Activated CD4-positive, alpha-beta memory T cell treated with anti-CD3 and anti-CD28 coated beads, Interleukin-2, amount 10 ng/mL, durations not matched to agents 7 days and 5 days (primary cell): ENCODE data around the gene CMSS1. TPM values are rescaled to one million over a fixed set of nuclear protein-coding genes. Genes with fewer than 3 reads are reported as not detected.

Experiments used
- CTCF ChIA-PET: fragments of 350-600 bp; sonication (Branson Sonifier 250); formaldehyde crosslinking; loops from one replicate; lab custom pipeline; 2021; ENCODE audit warnings: antibody characterized with exemption, inconsistent platforms; lab: Charles Lee
- POLR2A ChIA-PET: fragments of 350-600 bp; sonication (Branson Sonifier 250); formaldehyde crosslinking; loops from one replicate; lab custom pipeline; 2021; ENCODE audit warnings: antibody characterized with exemption; lab: Charles Lee
- DNase-seq: peaks from one replicate; pipeline ENCODE4 v3.0.0-alpha.2; 2020
- H3K27ac Mint-ChIP-seq: one replicate; pipeline ENCODE4 v1.8.0; 2021; ENCODE audit warnings: mild to moderate bottlenecking, mixed read lengths
- H3K27me3 Mint-ChIP-seq: one replicate; pipeline ENCODE4 v1.8.0; 2021; ENCODE audit warnings: mixed read lengths
- H3K36me3 Mint-ChIP-seq: one replicate; pipeline ENCODE4 v1.8.0; 2021; ENCODE audit warnings: low read depth, mixed read lengths
- H3K4me1 Mint-ChIP-seq: one replicate; pipeline ENCODE4 v1.8.0; 2021; ENCODE audit warnings: mixed read lengths
- H3K4me3 Mint-ChIP-seq: one replicate; pipeline ENCODE4 v1.8.0; 2021; ENCODE audit warnings: mild to moderate bottlenecking, mixed read lengths
- H3K9me3 Mint-ChIP-seq: one replicate; pipeline ENCODE4 v1.8.0; 2021; ENCODE audit warnings: mixed read lengths
- total RNA-seq, 2 experiments: library from RNA; stranded (reverse); gene quantifications; one replicate each; pipeline ENCODE4 v1.2.3, GENCODE V29; 2021

Gene CMSS1
- total RNA-seq, 2 experiments from 2014 or later = 28.0 to 31.0 TPM

DNA sequence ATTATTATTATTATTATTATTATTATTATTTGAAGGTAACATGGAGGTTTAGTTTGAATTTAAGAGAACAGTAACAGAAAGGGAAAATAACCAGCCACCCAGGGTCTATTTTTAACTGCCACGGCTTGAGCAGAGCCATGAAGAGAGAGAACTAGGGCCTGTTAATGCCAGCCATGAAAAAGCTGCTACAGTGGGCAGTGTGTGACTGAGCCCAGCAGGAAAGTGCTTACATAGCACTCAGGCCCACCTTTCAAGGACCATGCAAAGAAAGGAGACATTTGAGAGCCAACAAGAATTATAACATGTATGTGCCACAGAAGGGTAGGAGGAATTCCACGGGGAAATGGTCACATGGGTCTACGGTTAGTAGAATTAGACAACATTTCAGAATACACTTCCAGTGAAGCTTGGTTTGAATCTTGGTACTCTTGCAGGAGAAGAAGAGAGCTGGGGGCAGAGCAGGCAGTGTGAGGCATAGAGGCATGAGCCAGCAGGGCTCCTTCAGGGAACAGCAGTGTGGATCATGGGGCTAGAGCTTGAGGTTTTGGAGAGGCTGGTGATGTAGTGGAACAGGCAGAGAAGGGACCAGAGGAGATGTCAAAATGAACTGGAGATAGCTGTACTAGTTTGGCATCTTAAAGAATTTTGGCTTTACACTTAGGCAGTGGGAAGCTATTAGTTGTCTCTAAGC is 140.7 kb downstream of the CMSS1 start:
- no peaks in the 10 kb centered on the region for H3K4me1 Mint-ChIP-seq
- CTCF ChIA-PET = interaction anchor here (0.7 kb wide), 2 partner anchors 127 to 1692 kb away, joined by 3 read pairs; no protein-coding TSS in a partner anchor
- no peak overlapping the region for H3K27ac Mint-ChIP-seq
- no peak for DNase-seq
- POLR2A ChIA-PET = no interaction called here
- H3K27me3 Mint-ChIP-seq = no peaks in the 10 kb centered on the region
- H3K4me3 Mint-ChIP-seq = no peak overlapping the region
- H3K9me3 Mint-ChIP-seq = no peaks in the 10 kb centered on the region
- H3K36me3 Mint-ChIP-seq = no peaks in the 10 kb centered on the region

DNA sequence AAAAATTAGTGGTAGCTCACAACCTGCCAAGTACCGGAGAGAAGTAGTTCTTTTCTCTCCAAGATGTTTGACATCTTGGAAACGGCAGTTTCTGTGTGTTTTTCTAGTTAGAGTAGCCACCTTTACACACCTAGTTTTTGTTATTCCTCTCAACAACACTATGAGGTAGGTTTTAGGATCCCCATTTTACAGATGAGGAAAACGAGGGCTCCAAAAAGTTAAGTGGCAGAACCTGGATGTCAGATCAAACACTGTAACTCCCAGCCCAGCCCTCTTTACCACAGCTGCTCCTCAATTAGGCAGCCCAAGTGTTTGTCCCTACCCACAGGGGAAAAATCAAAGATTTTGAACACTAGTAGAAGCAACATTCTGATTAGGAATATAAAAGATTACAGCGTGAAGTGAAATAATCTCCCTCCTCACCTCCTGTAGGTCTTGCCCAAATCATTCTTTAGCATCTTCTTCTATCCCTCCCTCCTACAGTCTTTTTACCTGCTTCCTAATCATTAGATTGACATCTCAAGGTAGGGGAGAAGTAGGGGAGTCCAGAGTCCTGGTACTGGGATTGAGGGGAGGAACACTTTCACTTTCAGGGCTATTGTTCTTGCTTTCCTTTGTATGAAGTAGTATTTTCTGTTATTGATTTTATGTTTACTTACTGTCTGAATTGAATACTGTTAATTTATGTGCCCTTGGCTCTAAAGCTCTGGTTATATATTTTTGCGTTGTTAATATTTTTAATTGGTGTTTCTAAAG is 142.6 kb downstream of the CMSS1 start:
- no peak overlapping the region for H3K27ac Mint-ChIP-seq
- ChIA-PET CTCF (no interaction called here), POLR2A (no interaction called here)
- H3K4me1 Mint-ChIP-seq = no peaks in the 10 kb centered on the region
- no peak overlapping the region for H3K4me3 Mint-ChIP-seq
- no peaks in the 10 kb centered on the region for H3K9me3 Mint-ChIP-seq
- no peaks in the 10 kb centered on the region for H3K36me3 Mint-ChIP-seq
- H3K27me3 Mint-ChIP-seq = no peaks in the 10 kb centered on the region
- no peak for DNase-seq

DNA sequence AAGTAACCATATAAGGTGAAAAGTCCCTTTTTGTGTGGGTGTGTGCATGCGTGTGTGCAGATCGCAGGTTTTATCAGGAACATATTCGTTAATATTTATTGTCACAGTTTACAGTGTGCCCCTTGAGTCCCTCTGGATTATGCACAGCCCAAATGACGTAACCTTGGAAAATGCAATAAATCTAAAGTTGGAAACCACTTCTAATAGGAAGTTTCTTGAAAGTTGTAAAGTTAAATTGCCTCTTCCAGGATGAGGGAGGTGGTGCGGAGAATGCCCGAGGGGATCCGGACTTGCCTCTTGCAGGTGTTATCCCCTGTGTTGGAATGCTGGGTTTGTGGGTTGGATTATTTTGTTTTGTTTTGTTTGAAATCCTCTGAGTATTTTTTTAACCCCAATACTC is 143.3 kb downstream of the CMSS1 start:
- no peaks in the 10 kb centered on the region for H3K9me3 Mint-ChIP-seq
- ChIA-PET CTCF (no interaction called here), POLR2A (no interaction called here)
- H3K27ac Mint-ChIP-seq = no peak overlapping the region
- H3K27me3 Mint-ChIP-seq = no peaks in the 10 kb centered on the region
- H3K4me1 Mint-ChIP-seq = no peaks in the 10 kb centered on the region
- no peak for DNase-seq
- no peak overlapping the region for H3K4me3 Mint-ChIP-seq
- no peaks in the 10 kb centered on the region for H3K36me3 Mint-ChIP-seq

DNA sequence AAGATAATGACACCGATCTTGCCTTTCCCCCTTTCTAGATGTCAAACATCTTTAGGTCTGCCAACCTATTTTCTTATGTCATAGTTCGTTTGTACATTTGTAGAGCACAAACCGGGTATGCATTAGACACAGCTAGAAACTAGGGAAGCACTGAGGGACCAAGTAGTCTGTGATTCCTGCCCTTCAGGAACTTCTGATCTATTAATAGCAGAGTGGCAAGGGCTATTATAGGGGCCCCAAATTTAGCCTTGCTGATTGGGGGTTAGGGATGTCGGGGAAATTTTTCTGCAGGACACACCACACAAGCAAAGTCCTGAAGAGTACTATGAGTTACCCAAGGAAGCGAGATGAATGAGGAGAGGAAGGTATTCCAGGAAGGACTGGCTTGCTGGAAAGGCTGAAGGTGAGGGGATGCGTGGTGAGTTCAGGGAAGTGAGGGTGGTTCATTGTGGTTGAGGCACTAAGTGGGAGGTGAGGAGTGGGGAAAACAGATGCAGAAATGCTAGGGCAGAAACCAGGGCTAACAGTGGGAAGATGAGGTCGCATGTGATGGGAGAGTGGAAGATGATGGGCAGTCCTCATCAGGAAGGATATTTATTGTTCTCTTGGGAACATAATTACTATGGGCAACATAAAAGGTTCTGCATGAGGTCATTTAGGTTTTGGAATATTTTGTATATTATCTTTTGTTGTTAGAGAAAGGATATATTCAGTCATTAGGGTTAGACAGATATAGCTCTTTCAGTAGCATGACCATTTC is 144.3 kb downstream of the CMSS1 start:
- Mint-ChIP-seq H3K27ac (no peak overlapping the region), H3K27me3 (no peaks in the 10 kb centered on the region), H3K4me3 (no peak overlapping the region), H3K36me3 (no peaks in the 10 kb centered on the region), H3K9me3 (no peaks in the 10 kb centered on the region), H3K4me1 (no peaks in the 10 kb centered on the region)
- no peak for DNase-seq
- ChIA-PET POLR2A (no interaction called here), CTCF (no interaction called here)

DNA sequence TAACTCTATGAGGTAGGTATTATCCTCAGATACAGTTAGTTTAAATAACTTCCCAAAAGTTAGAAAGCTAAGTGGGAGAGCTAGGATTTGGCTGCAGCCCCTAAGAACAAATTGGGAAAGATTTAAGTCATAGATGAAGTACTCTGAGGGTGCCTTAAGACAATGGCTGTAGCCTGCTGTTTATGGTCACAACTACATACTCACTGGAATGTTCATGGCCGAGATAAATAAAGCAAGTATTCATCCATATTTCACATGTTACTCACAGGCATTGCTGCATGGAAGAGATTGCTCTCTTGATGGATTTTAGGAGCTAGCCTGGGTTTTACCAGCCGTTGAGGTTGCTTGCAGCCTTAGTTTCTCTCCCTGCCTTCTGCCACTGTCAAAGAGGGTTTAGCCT is 145.0 kb downstream of the CMSS1 start:
- Mint-ChIP-seq H3K27ac (no peak overlapping the region), H3K9me3 (no peaks in the 10 kb centered on the region), H3K27me3 (no peaks in the 10 kb centered on the region), H3K36me3 (no peaks in the 10 kb centered on the region), H3K4me1 (no peaks in the 10 kb centered on the region), H3K4me3 (no peak overlapping the region)
- ChIA-PET CTCF (no interaction called here), POLR2A (no interaction called here)
- DNase-seq = no peak

DNA sequence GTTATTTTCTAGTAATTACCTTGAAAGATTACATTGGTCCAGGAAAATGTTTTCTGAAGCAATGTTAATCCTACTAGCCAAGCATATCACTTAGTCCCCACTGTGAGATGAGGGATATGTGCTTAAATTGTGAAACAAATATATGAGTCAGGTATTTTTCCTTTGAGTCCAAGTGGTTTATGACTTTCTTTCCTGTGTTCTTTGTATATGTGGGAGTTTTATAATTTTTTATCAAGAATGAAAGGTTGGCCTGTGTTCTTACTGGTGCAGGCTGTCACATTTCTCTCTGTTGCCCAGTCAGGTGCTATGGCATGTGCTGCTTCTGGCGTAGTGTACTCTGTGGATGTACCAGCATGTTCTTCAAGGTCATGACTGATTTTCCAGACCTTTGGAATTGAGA is 147.4 kb downstream of the CMSS1 start:
- Mint-ChIP-seq H3K9me3 (no peaks in the 10 kb centered on the region), H3K4me3 (no peak overlapping the region), H3K36me3 (no peaks in the 10 kb centered on the region), H3K27ac (no peak overlapping the region), H3K27me3 (no peaks in the 10 kb centered on the region), H3K4me1 (peaks cover 11% of the 10 kb centered on the region)
- POLR2A ChIA-PET = no interaction called here
- CTCF ChIA-PET = no interaction called here
- no peak for DNase-seq

DNA sequence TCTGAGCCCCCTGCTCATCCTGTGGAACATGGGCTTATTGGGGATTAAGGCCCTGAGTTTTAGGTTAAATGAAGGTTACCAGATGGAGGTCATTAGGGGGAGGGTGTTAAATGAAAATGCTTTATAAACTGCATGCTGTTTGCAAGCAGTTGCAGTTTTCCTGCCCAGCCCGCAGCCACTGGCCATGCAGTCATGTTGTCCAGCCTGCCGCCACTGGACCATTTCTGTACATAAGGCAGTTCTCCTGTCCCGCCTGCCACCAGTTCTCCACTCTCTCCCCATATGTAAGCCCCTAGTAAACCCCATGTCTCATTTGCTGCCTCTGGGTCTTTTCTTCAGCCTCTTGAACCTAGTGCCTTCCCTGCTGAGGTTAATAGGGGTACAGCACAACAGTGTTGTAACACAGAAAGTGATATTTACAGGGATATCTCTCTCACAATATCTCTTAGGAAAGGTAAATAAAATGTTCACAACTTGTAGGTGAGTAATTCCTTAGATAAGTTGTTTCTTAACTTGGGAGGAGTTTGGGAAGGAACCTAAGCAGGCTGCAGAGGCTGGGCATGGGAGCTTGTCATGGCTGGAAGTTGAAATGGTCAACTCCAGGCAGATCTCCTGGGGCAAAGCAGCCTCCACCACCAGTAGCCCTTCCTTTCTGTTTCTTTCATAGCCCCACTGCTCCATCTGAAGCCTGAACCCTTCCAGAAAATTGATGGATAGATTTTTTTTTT is 148.2 kb downstream of the CMSS1 start:
- POLR2A ChIA-PET = no interaction called here
- no peak for DNase-seq
- no peak overlapping the region for H3K4me3 Mint-ChIP-seq
- no peaks in the 10 kb centered on the region for H3K36me3 Mint-ChIP-seq
- CTCF ChIA-PET = no interaction called here
- H3K27me3 Mint-ChIP-seq = no peaks in the 10 kb centered on the region
- H3K27ac Mint-ChIP-seq = no peak overlapping the region
- no peaks in the 10 kb centered on the region for H3K9me3 Mint-ChIP-seq
- H3K4me1 Mint-ChIP-seq = peaks cover 18% of the 10 kb centered on the region

DNA sequence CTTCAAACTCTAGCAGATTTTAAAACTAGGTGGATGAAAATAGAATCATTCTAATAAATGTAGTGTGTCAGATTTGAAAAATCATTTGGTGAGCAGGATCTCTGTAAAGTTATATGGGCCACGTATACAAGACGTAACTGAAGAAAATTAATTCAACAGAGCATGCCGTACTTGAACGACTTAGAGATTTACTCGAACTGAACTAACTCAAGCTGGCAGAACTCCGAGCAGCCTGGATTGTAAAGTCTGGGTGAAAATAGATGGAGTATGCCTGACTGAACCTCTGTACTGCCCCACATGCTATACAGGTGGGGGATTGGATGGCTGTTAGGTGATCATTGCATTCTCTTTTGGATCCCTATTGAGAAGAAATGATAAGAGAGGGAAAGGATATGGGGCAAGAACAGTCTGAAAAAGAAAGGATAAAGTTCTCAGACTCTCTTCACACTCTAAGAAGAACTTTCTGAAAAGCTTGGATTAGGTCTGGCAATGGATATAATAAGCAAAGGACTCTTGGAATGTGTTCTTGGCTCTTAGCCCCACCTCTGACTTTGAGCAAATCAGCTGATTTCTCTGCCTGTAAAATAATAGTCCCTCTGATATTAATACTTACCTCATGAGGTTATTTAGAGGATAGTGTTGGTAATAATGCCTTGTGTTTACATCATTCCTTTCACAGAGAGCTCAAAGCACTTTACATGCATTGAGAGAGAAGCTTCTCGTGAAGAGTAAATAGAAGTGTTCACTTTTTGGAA is 149.2 kb downstream of the CMSS1 start:
- no peak for DNase-seq
- CTCF ChIA-PET = no interaction called here
- Mint-ChIP-seq H3K4me3 (no peak overlapping the region), H3K9me3 (no peaks in the 10 kb centered on the region), H3K4me1 (peaks cover 18% of the 10 kb centered on the region), H3K36me3 (no peaks in the 10 kb centered on the region), H3K27me3 (no peaks in the 10 kb centered on the region), H3K27ac (no peak overlapping the region)
- POLR2A ChIA-PET = no interaction called here

DNA sequence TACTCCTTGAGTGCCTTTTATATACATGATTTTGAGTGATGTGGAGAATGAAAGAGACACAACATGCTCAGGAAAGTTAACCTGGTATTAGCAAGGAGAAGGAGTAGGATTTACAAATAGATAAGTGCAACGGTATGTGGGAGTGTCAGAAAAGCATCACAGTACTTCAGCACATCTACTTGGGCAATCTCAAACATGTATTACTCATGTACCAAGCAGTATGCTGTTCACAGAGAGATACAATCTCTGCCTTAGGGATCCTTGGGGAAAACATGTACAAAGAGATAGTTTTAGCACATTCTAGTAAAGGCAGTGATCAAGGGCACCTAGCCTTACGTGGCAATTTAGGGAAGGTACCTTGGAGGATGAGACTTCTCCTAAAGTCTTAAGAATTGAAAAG is 150.1 kb downstream of the CMSS1 start:
- Mint-ChIP-seq H3K4me3 (no peak overlapping the region), H3K27ac (no peak overlapping the region), H3K4me1 (peaks cover 18% of the 10 kb centered on the region), H3K36me3 (no peaks in the 10 kb centered on the region), H3K9me3 (no peaks in the 10 kb centered on the region), H3K27me3 (no peaks in the 10 kb centered on the region)
- no peak for DNase-seq
- POLR2A ChIA-PET = no interaction called here
- CTCF ChIA-PET = no interaction called here

DNA sequence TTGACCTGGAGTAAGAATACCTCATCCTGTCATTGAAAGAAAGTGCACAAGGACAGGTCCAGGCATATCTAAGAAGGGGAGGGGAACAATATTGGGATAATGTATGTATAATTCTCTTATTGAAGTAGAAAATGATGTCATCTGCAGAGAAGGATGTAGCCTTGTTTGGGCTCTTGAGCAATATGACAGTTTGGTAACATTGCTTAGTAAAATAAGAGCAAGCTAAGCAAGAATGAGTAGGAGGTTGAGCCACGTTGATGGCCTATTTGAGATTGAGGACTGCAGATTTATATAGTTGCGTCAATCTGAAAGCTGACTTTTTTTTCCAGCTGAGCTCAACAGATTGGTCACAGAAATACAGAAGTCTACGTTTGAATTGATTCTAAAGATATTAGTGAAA is 151.5 kb downstream of the CMSS1 start:
- ChIA-PET CTCF (no interaction called here), POLR2A (no interaction called here)
- no peak for DNase-seq
- Mint-ChIP-seq H3K4me1 (peaks cover 18% of the 10 kb centered on the region), H3K27ac (no peak overlapping the region), H3K36me3 (no peaks in the 10 kb centered on the region), H3K9me3 (no peaks in the 10 kb centered on the region), H3K27me3 (no peaks in the 10 kb centered on the region), H3K4me3 (no peak overlapping the region)

DNA sequence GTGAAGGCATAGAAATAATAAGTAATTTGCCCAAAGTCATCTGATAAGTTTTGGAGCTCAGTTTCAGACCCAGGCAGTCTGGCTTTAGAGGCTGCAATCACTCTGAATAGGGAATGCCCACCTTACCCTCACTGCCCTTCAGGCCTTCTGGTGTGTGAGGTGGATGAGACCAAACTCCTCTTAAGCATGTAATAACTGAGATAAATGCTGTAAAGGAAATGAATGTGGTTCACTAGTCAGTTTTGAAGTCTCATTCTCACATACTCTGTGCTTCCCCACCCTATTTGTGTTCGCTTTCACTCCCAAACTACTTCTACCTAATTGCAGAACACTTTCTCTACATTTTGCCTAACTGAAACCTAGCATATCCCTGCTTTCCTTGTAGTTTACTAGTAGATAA is 152.5 kb downstream of the CMSS1 start:
- DNase-seq = no peak
- no peak overlapping the region for H3K4me3 Mint-ChIP-seq
- POLR2A ChIA-PET = no interaction called here
- H3K36me3 Mint-ChIP-seq = no peaks in the 10 kb centered on the region
- H3K27ac Mint-ChIP-seq = no peak overlapping the region
- H3K4me1 Mint-ChIP-seq = peaks cover 18% of the 10 kb centered on the region
- H3K9me3 Mint-ChIP-seq = no peaks in the 10 kb centered on the region
- CTCF ChIA-PET = no interaction called here
- H3K27me3 Mint-ChIP-seq = no peaks in the 10 kb centered on the region

DNA sequence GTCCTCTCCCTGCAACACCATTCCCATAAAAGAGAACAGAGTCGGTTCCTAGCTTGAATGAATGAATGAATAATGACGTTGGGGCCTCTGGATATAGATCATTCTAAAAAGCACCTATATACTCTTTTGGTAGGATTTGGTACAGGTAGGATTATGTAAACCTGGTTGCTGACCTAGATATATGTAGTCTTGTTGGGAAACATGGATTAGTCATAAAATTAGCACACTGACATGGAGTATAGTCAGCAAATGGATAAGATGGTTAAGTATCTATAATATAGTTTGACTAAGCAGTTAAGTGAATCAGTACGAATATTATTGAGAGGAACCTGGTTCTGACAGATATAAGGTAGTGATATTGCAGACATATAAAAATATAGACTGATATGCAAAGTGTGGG is 154.1 kb downstream of the CMSS1 start:
- POLR2A ChIA-PET = no interaction called here
- H3K9me3 Mint-ChIP-seq = no peaks in the 10 kb centered on the region
- no peak overlapping the region for H3K27ac Mint-ChIP-seq
- no peak overlapping the region for H3K4me3 Mint-ChIP-seq
- CTCF ChIA-PET = no interaction called here
- H3K27me3 Mint-ChIP-seq = no peaks in the 10 kb centered on the region
- peaks cover 18% of the 10 kb centered on the region for H3K4me1 Mint-ChIP-seq
- no peaks in the 10 kb centered on the region for H3K36me3 Mint-ChIP-seq
- no peak for DNase-seq
